Measurements from ENCODE around the gene ANKLE2. TPM values are rescaled to one million over a fixed set of nuclear protein-coding genes. Genes with fewer than 3 reads are reported as not detected.

ANKLE2 gene
- total and polyA plus RNA-seq, 10 donors = 25.7 to 86.5 (median 76.2) TPM

DNA sequence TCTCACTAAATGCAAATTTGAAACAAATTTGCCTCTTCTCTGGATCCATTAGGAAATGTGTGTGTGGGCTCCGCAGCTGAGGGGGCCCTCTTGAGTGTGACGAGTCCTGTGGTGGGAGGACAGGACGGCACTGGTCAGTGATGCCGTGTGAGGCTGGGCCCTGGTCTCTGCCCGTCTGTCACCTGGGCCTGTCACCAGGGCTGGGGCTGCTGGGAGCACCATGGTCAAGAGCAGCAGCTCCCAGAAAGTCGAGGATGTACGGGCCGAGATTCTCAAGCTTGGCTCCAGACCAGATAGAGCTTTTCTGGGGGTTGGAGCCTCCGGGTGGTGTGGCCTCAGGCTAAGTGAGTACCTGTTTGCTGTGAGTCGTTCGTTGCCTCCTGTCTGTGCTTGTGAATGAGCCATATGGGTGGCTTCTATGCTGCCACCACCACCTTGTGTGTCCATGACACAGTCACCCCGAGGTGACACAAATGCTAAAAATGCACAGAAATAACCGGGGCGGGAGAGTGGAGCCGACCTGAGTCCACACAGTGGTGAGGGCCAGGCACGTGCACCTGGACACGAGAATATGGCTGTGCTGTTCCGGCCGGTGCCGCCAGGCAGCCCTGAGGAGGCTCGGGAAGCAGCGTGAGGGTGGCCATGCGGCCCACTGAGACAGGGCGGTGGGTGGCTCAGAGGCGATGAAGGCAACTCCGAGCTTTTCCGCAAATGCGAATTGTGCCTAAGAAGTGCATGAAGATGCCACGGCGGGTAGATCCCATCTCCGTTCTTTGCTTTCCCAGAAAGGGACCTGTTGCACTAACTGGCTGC lies 42.3 kb downstream of the ANKLE2 start:
- Histone ChIP-seq H3K4me1 (no peaks in the 10 kb centered on the region), H3K27ac (no peak overlapping the region), H3K9me3 (no peaks in the 10 kb centered on the region), H3K36me3 (peaks cover 3 to 100% (median 82%) of the 10 kb centered on the region in 6 donors), H3K4me3 (no peak overlapping the region), H3K27me3 (replicated peaks in 1 of 7) (no peaks in the 10 kb centered on the region)
- WGBS, 5 donors = 92 to 95% (median 94%) methylated on average over 30 to 31 of the region's 31 CpGs
- intact Hi-C loops (cut with DNase I; ENCODE audit: low total_unique reads) = no loop called here
- no peak for DNase-seq
- TF ChIP-seq POLR2AphosphoS5 (IDR thresholded peaks at IDR 0.05) = peak in 1 of 3 donors; percentile 65
- no peak for TF ChIP-seq POLR2A (IDR thresholded peaks at IDR 0.05)

- Histone ChIP-seq H3K9me3 (no peaks in the 10 kb centered on the region), H3K27me3 (replicated peaks in 1 of 7) (no peaks in the 10 kb centered on the region), H3K4me3 (no peak overlapping the region), H3K36me3 (peaks cover 3 to 100% (median 76%) of the 10 kb centered on the region in 6 donors), H3K4me1 (peaks cover 0 to 3% (median 0%) of the 10 kb centered on the region in 6 donors), H3K27ac (no peak overlapping the region)
- WGBS, 5 donors = 90 to 93% (median 90%) methylated on average over 18 to 21 of the region's 21 CpGs
- intact Hi-C loops (cut with DNase I; ENCODE audit: low total_unique reads) = no loop called here
- no peak for DNase-seq
- TF ChIP-seq POLR2AphosphoS5 (IDR thresholded peaks at IDR 0.05) (peak in 1 of 3 donors; percentile 58), CTCF (IDR thresholded peaks at IDR 0.05 in 8 of 11, conservative IDR thresholded peaks at IDR 0.05 in 3 of 11) (no peak)
These were observed 43.0 kb downstream of the ANKLE2 start for GRCh38 chr12:132718644-132719043.

DNA sequence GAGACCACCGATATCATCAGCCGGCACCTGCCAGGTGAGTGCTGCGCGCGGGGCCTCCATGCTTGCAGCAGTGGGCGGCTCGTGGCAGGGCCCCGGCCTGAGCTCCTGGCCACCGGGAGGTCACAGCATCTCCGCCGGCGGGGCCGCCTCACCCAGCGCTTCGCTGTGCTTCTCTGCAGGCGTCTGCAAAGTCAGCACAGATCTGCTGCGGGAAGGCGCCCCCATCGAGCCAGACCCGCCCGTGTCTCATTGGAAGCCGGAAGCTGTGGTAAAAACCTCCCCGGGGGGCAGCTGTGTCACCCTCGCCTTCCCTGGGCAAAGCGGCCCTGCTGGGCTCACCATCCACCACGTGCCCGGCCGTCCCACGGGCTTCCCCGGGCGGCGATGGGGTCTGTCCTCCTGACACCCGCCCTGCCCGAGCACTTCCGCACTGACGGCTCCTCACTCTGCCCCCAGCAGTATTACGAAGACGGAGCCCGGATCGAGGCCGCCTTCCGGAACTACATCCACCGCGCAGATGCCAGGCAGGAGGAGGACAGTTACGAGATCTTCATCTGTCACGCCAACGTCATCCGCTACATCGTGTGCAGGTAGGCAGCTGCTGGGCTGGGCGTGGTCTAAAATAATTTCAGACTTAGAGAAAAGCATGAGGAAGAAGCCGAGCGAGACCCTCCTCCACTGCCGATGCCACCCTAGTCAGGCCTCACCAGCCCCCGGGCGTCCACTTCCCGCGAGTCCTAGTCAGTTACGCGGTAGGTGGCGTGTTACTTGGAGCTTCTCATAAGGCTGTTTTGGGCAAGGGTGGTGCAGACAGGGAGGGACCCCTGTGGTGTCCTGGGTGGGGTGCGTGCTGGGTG lies 43.9 kb downstream of the ANKLE2 start:
- TF ChIP-seq POLR2AphosphoS5 (IDR thresholded peaks at IDR 0.05) = peak in 2 of 3 donors; percentile 25 to 55
- TF ChIP-seq CTCF (IDR thresholded peaks at IDR 0.05 in 8 of 11, conservative IDR thresholded peaks at IDR 0.05 in 3 of 11) = no peak
- Histone ChIP-seq H3K4me1 (peaks cover 0 to 12% (median 5%) of the 10 kb centered on the region in 6 donors), H3K27me3 (replicated peaks in 1 of 7) (no peaks in the 10 kb centered on the region), H3K27ac (no peak overlapping the region), H3K4me3 (no peak overlapping the region), H3K9me3 (no peaks in the 10 kb centered on the region), H3K36me3 (peaks cover 0 to 94% (median 69%) of the 10 kb centered on the region in 6 donors)
- WGBS, 5 donors = 92 to 96% (median 94%) methylated on average over 34 to 61 of the region's 61 CpGs
- no peak for DNase-seq
- intact Hi-C loops (cut with DNase I; ENCODE audit: low total_unique reads) = no loop called here

GRCh38 chr12:132717011-132717410 lies 44.6 kb downstream of the ANKLE2 start:
- Histone ChIP-seq H3K27ac (no peak overlapping the region), H3K4me3 (no peak overlapping the region), H3K9me3 (no peaks in the 10 kb centered on the region), H3K27me3 (replicated peaks in 1 of 7) (no peaks in the 10 kb centered on the region), H3K36me3 (peaks cover 0 to 87% (median 61%) of the 10 kb centered on the region in 6 donors), H3K4me1 (peaks cover 1 to 19% (median 13%) of the 10 kb centered on the region in 6 donors)
- intact Hi-C loops (cut with DNase I; ENCODE audit: low total_unique reads) = no loop called here
- TF ChIP-seq CTCF (IDR thresholded peaks at IDR 0.05 in 8 of 11, conservative IDR thresholded peaks at IDR 0.05 in 3 of 11) = no peak
- TF ChIP-seq POLR2AphosphoS5 (IDR thresholded peaks at IDR 0.05) = no peak
- no peak for TF ChIP-seq POLR2A (IDR thresholded peaks at IDR 0.05)
- DNase-seq = no peak
- WGBS, 5 donors = 84 to 95% (median 87%) methylated on average over 16 to 17 of the region's 17 CpGs

Measured in spleen (tissue), 11 donors.